OCI-LY1 (cell line): ENCODE data around the gene MED4.

ENCODE experiments used
- EZH2 ChIP-seq: fragments of 200-600 bp; sonication (generic), shearing (Covaris generic); IDR thresholded peaks from 2 replicates; pipeline ENCODE4 v1.8.0; 2017; ENCODE audit warnings: borderline replicate concordance, mixed run types, mild to moderate bottlenecking, antibody characterized with exemption, low read length, moderate library complexity, mixed read lengths
- TF ChIP-seq, protein P1 (sequence below): fragments of 200-600 bp; sonication (generic), shearing (Covaris generic); IDR thresholded peaks from 2 replicates; pipeline ENCODE4 v1.5.1; 2017; ENCODE audit warnings: mild to moderate bottlenecking, antibody characterized with exemption, low read length, moderate library complexity, mixed read lengths

DNA sequence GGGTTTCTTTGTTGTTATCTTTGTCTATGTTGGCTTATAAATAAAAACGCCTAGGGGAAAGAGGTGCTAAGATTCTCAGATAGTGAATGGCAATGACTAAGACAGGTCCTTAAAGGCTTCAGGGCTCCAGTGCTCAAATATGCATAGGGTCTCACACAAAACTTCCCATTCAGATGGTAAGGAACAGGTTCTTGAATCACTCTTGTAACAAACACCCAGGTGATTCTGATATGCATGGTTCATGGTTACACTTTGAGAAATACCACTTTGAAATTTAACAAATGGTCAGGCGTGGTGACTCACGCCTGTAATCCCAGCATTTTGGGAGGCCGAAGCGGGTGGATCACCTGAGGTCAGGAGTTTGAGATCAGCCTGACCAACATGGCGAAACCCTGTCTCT is 40.3 kb downstream of the MED4 start:
- no peak for TF ChIP-seq EZH2
- TF ChIP-seq, protein P1, sequence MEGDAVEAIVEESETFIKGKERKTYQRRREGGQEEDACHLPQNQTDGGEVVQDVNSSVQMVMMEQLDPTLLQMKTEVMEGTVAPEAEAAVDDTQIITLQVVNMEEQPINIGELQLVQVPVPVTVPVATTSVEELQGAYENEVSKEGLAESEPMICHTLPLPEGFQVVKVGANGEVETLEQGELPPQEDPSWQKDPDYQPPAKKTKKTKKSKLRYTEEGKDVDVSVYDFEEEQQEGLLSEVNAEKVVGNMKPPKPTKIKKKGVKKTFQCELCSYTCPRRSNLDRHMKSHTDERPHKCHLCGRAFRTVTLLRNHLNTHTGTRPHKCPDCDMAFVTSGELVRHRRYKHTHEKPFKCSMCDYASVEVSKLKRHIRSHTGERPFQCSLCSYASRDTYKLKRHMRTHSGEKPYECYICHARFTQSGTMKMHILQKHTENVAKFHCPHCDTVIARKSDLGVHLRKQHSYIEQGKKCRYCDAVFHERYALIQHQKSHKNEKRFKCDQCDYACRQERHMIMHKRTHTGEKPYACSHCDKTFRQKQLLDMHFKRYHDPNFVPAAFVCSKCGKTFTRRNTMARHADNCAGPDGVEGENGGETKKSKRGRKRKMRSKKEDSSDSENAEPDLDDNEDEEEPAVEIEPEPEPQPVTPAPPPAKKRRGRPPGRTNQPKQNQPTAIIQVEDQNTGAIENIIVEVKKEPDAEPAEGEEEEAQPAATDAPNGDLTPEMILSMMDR = no peak
